Measurements from ENCODE around the gene METRNL. TPM values are rescaled to one million over a fixed set of nuclear protein-coding genes. Genes with fewer than 3 reads are reported as not detected.
"Not testable (repeated sequence)": the region's sequence is repeated elsewhere in the genome, so short reads cannot be mapped to it uniquely, and the experiment has no call there.

METRNL gene
- total RNA-seq, 1 donor from 2014 or later: 63.3 TPM

DNA sequence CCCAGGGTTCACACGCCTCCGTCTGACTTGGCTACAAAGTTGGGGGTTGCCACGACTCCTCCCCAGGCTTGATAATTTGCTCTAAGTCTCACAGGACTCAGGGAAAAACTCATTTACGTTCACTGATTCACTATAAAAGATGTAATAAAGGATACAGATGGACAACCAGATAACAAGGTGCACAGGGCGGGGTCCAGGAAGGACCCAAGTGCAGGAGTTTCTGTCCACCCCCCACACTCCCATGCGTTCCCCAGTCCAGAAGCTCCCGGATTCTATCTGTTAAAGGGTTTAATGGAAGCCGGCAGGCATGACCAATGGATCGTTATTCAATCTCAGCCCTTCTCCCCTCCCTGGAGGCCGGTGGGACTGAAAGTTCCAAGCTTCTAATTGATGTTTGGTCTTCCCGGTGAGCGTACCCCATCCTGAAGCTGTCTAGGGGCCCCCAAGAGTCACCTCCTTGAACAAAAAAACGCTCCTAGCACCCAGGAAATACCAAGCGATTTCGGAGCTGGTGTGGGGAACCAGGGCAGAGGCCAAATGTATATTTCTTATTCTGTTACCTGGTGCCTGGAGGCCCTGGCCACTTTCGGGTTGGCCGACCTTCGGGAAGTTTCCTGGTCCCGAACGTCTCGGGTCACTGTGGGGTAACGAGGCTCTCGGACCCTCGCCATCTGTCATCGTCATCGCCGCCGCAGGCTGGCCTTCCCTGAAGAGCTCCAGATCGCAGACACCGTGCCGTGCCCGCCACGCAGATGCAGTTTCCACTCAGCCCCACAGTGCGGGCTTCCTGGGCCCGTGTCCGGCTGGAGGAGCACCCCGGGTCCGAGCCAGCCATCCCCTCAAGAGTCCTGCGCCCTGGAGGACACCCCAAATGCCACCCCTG is 13.5 kb upstream of the METRNL start:
- DNase-seq (ENCODE audit: low read depth, low spot score): no peak

DNA sequence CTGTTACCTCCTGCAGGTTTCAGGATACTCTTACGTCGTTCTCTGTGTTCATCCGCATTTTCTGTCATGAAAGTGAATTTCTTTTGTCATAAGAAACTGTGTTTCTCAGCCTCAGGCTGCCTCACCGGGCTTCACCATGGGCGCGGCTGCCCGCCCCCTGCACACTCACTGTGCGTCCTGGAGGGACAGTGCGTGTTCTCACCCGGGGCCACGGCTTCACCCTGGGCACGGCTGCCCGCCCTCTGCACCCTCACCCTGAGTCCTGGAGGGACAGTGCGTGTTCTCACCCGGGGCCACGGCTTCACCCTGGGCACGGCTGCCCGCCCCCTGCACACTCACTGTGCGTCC is 12.9 kb upstream of the METRNL start:
- DNase-seq (ENCODE audit: low read depth, low spot score): not testable (repeated sequence)

DNA sequence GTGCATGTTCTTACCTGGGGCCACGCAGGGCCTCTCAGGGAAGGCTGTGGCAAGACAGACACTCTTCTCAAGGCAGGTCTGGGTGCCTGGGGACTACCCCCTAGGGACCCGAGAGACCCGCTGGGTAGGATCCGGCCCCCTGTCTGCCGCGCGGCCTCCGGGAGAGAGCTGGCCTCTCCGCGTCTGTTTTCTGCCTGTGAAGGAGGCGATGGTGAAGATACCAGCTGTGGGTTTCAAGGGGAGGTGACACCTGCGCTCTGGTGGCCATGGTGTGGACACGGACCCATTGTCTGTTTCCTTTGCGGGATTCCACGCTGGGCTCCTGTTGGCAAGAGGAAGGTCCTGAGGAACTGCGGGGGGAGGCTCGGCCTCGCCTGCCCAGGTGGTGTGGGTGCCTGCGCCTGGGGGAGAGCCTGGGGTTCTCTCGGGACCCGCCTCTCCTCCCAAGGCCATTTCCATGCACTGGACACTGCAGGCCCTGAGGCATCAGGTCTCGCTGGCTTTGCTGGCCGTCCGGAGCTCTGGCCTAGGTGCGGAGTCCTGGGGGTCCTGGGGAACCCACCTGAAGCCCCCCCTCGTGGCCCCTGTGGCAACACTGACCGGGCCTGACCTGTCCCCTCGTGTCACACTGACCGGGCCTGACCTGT is 12.2 kb upstream of the METRNL start:
- DNase-seq (ENCODE audit: low read depth, low spot score): no peak

DNA sequence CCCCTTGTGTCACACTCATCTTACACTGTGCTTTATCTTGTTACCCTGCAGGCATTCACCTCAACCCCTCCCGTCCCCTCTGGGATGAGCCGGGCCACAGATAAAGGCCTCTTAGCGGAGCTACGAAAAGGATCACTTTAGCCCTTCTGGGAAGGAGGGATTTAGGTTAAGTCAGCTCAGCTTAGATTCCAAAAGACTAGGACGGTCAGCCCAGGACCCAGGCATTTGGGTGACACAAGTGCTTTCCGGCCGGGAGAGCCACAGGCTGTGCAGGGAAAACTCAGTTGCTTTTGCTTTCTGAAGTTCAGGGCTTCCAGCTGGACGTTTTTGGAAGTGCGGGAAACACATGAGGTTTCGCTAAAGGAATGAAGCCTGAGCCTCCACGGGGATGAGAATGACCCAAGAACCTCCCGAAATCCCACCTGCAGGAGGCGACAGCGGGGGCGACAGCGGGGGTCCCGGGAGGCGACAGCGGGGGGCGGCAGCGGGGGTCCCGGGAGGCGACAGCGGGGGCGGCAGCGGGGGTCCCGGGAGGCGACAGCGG is 11.6 kb upstream of the METRNL start:
- DNase-seq (ENCODE audit: low read depth, low spot score): no peak

DNA sequence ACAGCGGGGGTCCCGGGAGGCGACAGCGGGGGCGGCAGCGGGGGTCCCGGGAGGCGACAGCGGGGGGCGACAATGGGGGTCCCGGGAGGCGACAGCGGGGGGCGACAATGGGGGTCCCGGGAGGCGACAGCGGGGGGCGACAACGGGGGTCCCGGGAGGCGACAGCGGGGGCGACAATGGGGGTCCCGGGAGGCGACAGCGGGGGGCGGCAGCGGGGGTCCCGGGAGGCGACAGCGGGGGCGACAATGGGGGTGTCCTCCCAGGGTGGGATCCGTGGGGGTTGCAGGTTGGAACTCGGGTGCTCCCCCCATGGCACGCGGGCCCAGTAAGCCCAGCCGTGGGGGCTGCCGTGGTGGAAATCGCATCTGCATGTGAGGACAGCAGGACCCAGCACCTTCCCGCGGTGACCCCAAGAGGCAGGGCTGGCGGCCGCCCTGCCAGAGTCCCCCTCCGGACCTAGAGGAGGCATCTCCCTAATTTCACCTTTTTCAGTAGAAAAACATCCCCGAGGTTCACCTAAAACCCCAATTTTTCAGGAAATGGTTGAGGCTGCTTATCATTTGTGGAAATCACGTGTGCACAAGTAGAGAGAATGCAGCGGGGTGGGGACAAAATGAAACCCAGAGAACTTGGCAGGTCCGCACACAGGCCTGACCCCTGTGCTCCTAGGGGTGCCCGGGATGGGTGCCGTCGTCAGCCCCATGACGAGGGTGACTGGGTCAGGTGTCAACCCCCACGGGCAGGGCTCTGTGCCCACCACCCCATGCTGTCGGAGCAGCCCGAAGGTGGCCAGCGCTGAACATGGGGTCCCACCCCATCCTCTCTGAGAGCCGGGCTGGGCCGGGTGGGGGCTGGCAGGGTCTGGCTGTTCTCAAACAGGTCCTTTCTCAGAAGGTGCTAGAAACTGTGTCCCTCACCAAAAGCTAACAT is 10.5 kb upstream of the METRNL start:
- DNase-seq (ENCODE audit: low read depth, low spot score): no peak

DNA sequence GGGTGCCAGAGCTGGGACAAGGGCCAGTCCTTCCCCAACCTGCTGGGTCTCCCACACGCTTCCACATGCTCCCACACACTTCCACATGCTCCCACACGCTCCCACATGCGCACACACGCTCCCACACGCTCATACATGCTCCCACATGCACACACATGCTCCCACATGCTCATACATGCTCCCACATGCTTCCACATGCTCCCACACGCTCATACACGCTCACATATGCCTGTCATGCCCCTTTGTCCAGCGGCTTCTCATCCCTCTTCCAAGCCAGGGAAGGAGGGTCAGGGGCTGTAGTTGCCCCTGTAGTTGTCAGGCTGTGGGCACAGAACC is 9.9 kb upstream of the METRNL start:
- no peak for DNase-seq (ENCODE audit: low read depth, low spot score)

DNA sequence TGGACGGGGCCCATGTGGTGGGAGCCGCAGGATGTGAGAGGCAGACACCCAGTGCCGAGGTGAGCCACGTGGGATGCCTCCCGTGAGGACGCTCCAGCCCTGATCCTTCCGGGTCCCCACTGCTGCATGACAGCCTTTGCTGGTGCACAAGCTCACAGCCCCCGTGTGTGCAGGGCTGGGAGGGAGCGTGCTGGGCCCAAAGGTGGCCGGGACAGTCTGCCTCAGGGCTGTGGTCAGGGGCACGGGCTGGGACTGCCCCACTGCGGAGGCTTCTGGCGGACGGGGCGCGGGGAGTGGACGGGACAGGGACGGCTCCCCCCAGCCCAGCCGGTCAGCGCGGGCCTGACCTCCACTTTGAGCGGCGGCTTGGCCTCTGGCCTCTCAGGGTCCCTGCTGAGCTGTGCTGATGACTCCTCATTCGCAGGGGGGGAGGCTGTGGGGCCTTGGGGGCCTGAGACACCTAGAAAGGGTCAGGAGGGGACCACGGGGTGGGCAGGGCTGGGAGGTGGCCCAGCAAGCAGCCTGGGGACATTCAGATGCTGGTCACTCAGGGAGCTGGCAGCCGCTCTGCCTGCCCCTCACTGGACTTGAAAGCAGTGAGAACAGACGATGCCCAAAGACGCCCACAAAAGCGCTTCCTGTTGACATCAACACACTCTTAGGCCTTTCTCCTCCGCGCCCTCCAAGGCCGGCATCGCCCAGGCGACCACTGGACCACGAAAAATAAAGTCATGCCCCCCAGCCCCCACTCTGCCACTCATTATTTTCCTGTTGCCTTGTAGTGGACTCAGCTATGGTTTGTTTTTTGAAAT is 9.3 kb upstream of the METRNL start:
- DNase-seq (ENCODE audit: low read depth, low spot score): no peak

DNA sequence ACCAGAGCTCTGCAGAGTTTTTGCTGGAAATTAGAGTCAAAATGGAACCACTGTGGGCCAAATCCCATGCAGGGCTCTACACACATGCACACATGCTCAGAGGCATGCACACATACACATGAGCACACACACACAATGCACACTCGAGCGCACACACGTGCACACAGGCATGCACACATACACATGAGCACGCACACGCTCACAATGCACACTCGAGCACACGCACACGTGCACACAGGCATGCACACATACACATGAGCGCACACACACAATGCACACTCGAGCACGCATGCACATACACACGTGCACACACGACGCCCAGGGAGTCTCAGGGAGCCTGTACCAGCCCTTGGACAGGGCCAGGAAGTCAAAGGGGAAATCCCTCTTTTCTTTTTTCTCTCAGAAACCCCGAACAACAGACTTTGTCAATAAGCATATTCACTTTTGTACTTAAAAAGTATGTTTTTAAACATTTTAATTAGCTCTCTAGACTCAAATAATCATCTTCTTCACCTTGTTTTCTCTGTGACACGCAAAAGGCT is 8.5 kb upstream of the METRNL start:
- no peak for DNase-seq (ENCODE audit: low read depth, low spot score)

DNA sequence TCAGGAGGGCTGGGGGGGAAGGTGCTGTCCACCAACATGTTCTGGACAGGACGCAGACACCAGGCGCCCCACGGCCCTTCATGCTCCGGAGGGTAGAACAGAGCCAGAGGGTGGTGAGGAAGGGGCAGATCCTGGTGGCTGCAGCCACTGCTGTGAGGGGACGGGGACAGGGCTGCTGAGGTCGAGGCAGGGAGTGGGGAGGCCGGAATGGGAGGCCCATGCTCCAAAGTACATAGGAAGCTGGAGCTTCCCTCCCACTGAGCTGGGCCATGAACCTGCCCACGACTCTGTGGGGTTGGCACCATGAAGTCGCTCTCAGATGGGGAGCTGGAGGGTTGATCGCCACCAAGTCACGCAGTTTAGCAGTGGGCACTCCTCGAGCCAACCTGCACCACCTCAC is 8.0 kb upstream of the METRNL start:
- DNase-seq (ENCODE audit: low read depth, low spot score): no peak

DNA sequence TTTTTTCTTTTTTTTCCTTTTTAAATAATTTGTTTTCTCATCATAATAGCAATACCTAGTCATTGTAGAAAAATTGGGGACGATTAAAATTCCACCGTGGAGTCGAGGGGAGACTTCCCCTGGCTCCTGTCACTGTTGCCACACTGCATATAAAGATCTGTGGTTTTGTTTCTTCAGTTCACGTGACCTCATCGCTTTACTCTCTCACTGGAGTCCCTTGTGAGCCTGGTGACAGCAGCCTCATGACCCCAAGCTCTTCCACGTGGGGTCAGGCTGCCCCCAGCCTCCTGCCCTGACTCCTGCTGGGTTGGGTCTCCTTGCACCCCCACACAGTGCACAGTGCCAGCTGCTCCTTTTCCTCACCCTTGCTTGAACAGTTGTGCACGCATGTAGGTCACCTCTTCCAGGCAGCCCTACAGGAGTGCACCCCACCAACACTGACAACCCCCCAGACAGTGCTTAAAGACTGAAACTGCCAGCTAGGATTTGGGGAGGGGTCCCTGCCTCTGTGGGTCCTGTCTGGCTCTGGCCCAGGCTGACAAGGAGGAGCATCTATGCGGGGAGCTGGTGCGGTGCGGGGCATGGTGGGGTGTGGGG is 7.3 kb upstream of the METRNL start:
- no peak for DNase-seq (ENCODE audit: low read depth, low spot score)

DNA sequence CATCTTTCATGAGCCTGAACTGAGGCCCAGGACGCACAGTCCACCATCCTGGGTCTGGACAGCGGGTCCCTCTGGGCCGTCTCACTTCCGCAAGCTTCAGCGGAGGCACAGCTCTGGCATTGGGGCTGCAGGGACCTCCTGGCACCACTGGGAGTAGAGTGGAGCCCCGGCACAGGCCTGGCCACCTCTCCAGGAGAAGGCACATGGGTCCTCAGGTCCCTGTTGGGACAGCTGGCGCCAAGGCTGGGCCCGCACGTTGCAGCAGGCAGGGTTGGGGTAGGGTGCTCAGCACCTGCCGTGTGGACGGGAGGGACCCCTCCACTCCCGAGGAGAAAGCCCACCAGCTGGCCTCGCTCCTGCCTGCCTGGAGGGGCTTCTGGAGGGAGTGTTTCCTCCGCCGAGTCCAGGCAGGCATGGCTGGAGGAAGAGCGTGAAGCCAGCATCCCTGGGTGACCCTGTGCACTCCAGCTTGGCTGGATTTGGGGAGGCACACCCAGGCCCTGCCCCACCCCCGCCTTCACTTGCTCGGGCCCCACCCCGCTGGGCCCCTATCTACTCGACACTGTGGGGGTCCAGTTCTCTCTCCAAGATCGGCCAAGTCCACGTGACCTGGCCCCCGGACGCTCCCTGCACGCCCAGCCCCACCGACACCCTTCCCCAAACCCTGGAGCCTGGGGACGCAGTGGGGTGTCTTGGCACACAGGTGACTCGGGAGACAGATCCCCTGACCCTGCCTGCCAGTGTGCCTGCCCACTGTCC is 6.6 kb upstream of the METRNL start:
- no peak for DNase-seq (ENCODE audit: low read depth, low spot score)

DNA sequence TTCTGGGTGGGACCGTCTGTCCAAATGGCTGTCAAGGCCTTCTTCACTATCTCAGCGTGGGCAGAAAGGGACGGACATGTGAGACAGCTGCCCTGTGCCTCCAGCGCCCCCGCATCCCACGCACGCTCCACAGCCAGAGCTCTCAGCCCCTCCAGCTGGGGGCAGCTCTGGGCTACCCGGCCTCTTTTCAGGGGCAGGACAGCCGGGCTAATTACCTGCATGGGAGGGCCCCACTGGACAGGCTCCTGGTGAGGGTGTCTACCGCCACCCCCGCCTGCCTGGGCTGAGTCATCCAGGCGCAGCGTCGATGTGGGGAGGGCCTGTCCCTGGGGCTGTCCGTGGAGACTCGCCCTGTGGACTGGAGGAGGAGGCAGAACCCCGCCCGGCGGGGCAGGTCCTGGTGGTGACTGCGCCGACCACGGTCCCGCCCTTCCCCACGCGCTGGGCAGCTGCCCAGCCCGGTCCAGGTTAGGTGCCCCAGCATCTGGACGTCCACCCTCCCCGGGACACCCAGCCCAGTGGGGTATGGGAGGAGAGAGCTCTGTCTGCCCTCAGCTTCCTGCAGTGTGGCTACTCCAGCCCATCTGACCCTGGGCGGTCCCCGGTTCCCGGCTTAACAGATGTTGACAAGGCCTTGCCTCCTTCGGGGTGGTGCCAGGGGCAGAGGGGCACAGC is 5.9 kb upstream of the METRNL start:
- no peak for DNase-seq (ENCODE audit: low read depth, low spot score)

DNA sequence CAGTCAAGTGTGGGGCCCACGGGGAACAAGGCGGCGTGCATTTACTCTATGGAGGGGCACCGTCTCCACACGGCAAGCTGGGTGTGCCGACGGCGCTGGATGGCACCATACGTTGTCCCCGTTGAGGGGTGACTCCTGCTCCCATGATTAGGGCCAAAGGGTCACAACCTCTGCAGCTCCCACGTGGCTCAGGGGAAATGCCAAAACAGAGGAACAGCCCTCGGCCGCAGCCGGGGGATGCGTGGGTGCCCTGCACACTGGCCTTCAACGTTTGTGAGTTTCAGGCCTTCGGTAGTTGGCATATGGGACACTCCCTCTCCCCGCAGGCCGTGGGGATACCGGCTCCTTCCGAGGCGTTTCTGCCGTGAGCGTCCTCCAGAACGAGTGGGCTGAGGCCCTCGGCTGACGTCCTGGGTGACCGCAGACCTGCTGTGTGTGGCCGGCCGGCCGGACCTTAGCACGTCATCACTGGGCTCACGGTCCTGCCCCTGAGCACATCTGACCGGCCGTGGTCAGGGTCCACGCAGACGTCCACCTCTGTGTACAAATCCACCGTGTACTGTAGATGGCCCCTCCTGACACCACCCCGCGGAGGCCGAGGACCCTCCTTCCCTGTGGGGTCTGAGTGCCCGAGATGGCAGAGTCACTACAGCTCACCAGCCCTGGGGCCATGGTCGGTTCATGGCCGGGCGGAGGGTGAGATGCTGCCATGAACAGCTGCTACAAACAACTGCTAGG is 4.8 kb upstream of the METRNL start:
- no peak for DNase-seq (ENCODE audit: low read depth, low spot score)

DNA sequence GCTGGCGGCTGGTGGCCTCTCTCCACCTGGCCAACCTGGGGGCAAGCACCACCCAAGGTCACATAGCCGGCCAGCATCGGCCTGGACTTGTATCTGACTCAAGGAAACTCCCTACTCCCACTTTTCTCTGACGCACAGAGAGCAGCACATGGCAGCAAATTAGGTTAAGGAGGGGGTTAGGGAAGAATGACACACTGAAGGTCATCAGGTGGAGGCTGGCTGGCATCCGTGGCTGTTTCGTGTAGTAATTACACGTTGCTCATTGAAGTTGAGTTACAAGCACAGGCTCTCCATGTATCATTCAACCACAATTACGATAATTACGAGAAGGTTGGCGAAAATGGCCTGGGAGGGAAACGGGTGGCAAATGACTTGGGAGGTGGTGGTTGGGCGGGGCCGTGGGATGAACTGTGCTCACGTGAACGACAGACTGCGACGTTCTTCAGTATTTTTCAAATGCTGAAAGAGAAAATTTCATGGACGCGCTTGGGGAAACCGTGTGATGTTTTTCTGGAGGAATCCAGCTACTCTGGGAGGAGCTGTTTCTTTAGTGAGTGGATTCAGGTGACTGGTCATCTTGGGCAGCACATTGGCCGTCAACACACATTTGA is 4.0 kb upstream of the METRNL start:
- no peak for DNase-seq (ENCODE audit: low read depth, low spot score)

DNA sequence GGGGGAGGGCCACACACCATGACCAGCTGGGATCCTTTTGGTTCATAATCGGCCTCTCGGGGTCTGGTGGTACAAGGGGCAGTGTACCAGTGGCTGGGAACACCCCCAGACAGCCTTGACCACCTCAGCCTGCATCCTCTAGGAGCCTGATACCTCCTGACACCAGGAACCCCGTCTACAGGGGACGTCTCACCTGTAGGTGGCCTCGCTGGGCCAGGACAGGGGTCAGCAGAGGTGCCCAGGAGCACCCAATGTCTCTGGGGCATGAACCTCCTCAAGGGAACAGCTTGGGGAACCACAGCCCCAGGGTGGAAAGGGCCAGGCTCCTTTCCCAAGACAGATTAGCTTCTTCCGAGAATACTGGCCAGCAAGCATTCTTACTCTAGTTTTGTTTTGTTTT is 2.5 kb upstream of the METRNL start:
- no peak for DNase-seq (ENCODE audit: low read depth, low spot score)

DNA sequence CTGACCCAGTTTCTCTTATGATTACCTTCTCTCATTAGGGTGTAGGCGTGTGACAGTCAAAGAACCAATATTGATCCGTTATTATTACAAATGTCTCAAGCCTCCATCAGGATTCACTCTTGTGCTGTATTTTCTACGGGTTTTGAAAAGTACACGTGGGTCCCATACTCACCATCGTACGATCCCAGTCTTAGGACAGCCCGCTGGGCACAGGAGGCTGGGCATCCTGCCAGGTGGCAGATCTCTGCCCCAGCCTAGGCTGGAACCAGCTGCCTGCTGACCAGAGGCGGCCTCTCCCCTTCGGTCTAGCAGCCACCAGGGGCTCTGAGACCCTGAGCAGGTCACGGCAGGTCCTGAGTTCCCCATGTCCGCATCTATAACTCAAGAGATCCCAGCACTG is 2.0 kb upstream of the METRNL start:
- no peak for DNase-seq (ENCODE audit: low read depth, low spot score)

DNA sequence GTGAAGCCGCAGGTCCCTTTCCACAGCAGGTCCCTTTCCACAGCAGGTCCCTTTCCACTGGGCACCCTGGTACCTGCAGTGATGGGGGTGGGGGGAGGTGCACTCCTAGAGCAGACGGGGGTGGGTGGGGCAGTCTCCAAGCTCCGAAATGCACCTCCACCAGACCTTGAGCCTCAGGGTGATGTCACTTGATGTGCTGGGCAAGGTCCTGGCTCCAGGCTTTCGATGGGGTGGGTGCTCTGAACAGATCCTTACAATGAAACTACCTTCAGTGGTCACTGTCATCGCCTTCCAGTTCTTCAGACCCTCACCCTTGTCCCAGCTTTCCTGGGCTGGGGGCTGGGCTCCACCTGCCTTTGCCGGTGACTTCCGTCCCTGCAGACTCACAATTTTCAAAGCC is 1.5 kb upstream of the METRNL start:
- no peak for DNase-seq (ENCODE audit: low read depth, low spot score)

Measured in pulmonary artery endothelial cell (primary cell).